Right kidney (tissue), 1 donor: ENCODE data around the gene PAK4.

ENCODE experiments used
- DNase-seq: peaks from one replicate; pipeline ENCODE4 v3.0.0-alpha.2; 2016

Gene PAK4

DNA sequence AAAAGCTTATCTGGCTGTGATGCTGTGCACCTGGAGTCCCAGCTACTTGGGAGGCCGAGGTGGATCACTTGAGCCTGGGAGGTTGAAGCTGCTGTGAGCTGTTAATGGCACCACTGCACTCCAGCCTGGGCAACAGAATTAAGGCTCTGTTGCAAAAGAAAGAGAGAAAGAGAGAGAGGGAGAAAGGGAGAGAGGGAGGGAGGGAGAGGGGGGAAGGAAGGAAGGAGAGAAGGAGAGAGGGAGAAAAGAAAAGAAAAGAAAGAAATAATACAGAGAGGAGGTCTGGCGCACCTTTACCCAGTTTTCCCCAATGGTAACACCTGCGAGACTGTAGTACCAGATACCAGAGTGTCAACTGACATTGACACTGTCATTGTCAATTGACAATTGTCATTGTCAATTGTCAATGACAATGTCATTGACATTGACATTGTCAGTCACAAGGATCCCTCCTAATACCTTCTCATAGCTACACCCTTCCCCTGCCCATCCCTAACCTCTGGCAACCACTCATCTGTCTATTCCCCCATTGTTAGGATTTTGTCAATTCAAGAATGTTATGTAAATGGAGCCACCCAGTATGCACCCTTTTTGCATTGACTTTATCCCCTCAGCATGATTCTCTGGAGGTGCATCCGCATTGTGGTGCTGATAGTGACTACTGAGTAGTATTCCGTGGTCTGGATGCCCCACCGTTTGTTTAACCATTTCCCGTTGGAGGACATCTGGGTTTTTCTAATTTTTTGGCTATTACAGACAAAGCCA lies 21.3 kb downstream of the PAK4 start:
- DNase-seq, result no peak

DNA sequence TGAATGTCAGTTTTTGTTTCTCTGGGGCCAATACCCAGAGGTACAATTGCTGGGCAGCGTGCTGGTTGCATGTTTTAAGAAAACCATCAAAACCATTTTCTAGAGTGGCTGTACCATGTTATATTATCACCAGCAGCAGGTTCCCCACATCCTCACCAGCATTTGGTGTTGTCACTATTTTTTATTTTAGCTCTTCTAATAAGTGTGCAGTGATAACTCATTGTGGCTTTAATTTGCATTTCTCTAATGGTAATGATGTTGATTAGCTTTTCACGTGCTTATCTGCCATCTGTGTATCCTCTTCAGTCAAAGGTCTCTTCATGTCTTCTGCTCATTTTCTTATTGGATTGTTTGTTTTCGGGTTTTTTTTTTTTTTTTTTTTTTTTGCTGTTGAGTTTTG lies 21.9 kb downstream of the PAK4 start:
- no peak for DNase-seq

GRCh38 chr19:39148939-39149529 lies 23.4 kb downstream of the PAK4 start:
- DNase-seq, result no peak

DNA sequence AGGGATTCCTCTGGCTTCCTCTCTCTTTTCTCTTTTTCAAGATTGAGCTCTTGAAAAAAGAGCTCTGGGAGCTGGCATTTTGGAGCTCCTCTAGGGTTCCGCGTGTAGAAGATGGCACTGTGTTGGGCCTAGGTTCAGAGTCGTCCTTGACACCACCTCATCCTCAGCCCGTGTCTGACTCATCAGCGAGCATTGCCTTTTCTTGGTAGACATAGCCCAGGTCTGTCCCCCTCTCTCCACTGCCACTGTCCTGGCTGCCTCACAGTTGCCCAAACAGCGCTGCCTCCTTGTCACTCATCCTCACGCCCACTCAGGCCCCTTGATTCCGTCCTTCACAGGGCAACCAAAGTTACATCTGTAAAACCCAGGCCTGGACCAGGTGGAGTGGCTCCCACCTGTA lies 24.6 kb downstream of the PAK4 start:
- DNase-seq, result no peak

GRCh38 chr19:39150807-39151600 lies 25.4 kb downstream of the PAK4 start:
- no peak for DNase-seq

DNA sequence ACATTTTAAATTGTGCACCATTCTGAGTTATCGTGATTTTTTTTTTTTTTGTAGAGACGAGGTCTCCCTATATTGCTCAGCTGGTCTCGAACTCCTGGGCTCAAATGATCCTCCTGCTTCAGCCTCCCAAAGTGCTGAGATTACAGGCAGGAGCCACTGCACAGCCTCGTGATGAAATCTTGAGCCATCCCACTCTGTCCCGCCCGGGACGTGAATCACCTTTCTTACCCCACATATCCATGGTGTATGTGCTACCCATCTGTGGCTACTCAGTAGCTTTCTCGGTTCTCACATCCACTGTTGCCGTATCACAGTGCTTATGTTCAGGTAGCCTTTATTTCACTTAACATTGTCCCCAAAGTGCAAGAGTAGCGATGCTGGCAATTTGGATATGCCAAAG lies 26.5 kb downstream of the PAK4 start:
- DNase-seq, result no peak

- no peak for DNase-seq
These were observed 28.6 kb downstream of the PAK4 start for GRCh38 chr19:39154100-39154628.

GRCh38 chr19:39154629-39155100 lies 29.1 kb downstream of the PAK4 start:
- peak; percentile 35 for DNase-seq

DNA sequence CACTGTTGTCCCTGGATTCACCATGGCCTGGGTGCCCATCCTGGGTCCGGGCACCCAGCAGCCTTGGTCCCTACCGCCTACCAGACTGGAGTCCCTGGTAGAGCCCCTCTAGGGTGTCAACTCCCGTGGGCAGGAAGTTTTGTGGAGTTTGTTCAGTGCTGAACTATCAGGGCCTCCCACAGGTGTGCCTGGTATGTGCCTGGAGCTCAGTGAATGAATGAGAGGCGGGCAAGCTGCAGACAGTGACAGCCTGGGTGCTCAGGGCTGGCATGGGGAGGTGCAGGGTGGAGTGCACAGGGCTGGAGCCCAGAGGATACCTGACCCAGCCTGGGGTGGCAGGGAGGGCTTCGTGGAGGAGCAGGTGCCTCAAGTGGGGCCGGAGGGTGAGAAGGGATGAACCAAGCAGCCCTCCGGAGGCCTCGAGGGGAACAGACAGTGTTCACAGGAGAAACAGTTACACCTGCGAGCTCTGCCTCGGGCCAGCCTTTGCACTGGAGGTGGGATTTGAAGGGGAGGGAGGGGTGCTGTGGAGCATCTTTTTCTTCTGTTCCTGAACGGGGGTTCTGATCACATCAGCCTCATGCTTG lies 29.6 kb downstream of the PAK4 start:
- DNase-seq, result no peak

DNA sequence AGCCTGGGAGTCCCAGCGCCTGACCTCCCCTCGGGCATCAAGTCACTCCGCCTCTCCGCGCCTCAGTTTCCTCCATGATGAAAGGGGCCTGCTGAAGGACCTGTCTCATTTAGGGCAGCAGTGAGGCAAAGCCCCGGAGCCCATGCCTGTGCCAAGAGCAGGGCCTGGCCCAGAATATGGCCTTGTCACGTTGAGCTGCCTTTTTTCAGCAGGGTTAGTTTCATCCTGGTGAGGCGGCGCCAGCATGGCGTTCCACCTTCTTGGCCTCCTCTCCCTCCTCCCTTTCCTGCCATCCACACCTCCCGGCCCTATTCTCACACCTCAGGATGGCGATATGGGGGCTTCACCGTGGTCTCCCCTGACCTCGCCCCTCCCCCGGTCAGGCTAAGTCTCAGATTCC lies 30.2 kb downstream of the PAK4 start:
- DNase-seq, result peak; percentile 21

DNA sequence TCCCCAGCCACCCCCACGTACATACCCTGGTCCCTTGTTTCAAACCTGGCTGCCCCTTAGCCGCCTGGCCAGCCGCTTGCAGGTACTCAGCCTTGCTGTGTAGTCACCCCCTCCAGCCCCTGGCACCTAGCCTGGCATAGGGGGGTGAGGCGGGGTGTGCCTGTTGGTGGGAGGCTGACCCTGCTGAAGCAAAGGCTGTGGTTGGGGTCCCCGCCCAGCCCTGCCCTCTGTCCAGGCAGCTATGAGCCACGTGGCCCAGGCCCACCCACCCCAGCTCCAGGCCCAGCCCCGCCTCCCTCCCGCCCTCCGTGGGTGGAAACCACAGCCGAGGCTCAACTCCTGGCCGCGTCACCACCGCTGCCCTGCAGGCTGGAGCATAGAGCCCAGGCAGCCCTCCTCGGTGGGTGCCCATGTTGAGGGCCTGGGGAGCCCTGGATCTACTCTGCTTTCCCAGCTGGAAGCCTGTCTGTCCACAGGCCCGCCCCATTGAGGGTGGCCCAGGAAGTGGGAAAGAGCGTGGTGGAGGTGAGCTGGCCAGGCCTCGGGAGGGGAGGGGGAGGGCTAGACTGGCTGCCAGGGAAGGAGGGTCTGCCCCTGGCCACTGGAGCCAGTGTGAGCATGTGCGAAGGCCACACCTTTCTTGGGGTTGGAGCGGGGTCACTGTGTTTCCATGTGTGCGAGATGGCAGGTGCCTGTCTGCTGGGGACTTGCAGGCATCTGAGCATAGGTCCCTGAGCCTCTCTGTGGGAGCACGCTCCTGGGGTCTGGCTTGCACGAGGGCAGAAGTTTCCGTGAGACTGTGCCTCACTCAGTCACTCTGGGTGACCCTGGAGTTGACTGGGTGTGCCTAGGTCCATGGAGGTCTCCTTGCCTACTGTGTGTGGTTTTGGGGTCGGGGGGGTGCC lies 31.0 kb downstream of the PAK4 start:
- peak; percentile 35 for DNase-seq

- no peak for DNase-seq
These were observed 31.9 kb downstream of the PAK4 start for GRCh38 chr19:39157275-39157996.

DNA sequence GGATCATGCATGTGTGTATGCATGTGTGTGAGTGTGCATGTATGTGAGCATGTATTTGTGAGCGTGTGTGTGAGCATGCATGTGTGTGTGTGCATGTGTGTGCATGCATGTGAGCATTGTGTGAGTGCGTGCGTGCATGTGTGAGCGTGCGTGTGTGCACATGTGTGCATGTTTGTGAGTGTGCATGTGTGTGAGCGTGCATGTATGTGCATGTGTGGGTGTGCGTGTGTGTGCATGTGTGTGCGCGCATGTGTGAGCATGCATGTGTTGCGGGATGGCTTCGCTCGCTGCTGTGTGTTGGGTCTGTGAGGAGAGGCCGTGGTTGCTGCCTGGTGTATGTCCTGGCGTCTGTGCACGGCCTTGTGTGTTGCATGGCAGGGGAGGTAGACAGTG lies 32.4 kb downstream of the PAK4 start:
- DNase-seq, result no peak

DNA sequence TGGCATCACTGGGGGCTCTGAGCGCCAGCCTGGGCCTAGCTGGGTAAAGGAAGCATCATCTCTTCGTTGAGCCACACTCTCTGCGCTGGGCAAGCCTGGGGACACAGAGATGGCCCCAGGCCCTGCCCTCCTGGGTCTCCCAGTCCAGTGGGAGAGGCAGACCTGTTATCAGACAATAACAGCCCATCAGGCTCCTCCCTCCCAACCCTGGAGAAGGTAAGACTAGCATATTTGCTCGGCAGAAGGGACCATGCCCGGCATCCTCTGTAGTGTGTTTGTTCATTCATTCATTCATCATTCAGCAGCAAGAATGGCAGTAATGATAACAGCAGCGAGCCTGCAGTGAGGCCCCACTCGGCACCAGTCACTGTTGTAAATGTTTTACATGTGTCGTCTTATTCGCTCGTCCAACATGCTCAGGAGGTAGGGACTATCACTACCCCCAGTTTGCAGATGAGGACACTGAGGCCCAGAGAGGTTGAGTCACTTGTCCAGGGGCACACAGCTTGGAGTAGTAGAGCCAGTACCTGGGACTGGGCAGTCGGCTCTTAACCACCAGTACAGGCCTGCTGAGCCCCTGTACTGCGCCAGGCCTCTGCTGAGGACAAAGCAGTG lies 33.2 kb downstream of the PAK4 start:
- DNase-seq, result no peak

GRCh38 chr19:39160523-39160861 lies 34.9 kb downstream of the PAK4 start:
- DNase-seq, result no peak

DNA sequence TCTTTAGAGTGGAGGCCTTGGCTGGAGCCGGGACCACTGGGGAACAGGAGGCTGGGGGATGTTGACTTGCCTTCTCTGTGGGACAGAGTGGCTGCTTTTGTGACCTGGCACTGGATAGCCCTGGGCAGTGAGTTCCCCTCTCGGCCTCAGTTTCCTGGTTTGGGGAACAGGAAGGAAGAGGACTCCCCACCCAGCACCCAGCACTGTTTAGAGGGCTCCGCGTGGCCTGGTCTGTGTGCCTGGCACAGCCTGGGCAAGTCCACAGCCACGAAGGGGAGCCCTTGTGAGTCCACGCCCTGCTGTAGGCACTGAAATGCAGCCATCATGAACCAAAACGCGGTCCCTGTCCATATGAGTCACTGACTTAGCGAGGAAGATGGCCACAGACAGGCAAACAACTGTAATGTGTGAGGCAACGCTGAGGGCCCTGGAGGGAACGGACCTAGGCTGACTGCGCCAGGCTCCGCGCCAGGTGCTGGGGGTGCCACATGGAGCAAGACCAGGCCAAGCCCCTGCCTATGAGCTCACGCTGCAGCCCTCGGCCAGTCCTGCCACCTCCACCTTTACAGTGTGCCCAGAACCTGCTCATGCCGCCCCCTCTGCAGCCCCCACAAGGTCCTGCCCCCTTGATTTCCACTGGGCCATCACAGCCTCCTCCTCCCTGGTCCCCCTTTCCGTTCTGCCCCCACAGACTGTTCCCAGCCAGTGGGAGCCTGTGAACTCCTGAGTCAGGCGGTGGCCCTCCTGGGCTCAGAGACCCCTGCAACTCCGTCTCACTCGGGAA lies 35.5 kb downstream of the PAK4 start:
- DNase-seq, result no peak

GRCh38 chr19:39162441-39163043 lies 37.0 kb downstream of the PAK4 start:
- no peak for DNase-seq

DNA sequence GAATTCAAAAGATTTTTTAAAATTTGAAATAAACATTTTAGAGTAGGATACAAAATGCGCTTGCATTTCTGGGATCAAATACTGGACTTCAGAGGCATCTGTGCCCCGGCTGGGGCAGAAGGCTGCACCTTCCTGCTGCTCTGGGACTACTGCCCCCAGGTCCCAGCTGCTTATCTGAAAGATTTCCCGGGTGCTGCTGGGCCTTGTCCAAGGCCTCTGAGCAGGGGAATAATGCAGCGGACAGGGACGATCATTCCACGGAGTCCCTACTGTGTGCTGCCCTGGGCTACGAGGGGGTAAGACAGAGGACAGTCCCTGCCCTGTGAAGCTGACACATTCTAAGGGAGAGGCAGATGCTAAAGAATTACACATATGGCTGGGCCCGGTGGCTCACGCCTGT lies 38.0 kb downstream of the PAK4 start:
- DNase-seq, result no peak

DNA sequence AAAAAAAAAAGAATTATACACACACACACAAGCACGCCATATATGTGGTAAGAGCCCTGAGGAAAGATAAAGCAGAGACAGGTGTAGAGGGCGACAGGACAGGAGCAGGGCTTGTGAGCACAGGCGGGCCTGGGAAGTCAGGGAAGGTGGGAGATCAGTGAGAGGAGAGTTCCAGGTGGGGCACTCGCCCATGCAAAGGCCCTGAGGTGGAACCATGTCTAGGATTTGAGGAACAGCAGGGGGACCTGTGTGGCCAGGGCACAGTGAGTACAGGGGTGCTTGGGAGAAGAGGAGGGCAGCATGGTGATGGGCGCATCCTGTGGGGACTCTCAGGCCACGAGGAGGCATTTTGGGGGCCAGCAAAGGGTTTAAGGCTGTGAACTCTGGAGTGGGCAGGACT lies 38.7 kb downstream of the PAK4 start:
- no peak for DNase-seq
